HepG2 (cell line): ENCODE measurements around the gene ACOX3. TPM values are rescaled to one million over a fixed set of nuclear protein-coding genes. Genes with fewer than 3 reads are reported as not detected.

Experiments
- ATAC-seq: fragments of 200-7000 bp; cut with Tn5 transposase; 3 replicates; pipeline ENCODE4 v1.9.1; 2020; ENCODE audit warnings: mild to moderate bottlenecking, moderate library complexity
- BruUV-seq: library from RNA; stranded (reverse); fragments of 400-500 nt; replicated peaks from 2 replicates; lab custom pipeline; 2021; lab: Mats Ljungman, UMichigan
- CTCF ChIA-PET: fragments of 300-600 bp; formaldehyde crosslinking; extraction: SDS; loops from one replicate; lab custom pipeline; 2021; ENCODE audit warnings: low total read pairs, inconsistent platforms, low intra/inter-chr PET ratio; lab: Yijun Ruan, JAX
- POLR2A ChIA-PET: fragments of 350-600 bp; sonication (Branson Sonifier 250); formaldehyde crosslinking; loops from one replicate; lab custom pipeline; 2020; ENCODE audit warnings: antibody characterized with exemption, inconsistent platforms; lab: Yijun Ruan, JAX
- DNase-seq: peaks from one replicate; pipeline ENCODE4 v3.0.0-alpha.2; 2015; ENCODE audit warnings: low spot score
- FAIRE-seq: peaks from 3 replicates; lab custom pipeline; 2011; peaks lifted over from hg19 to GRCh38; lab: Jason Lieb, UNC
- H2AFZ ChIP-seq: one replicate; pipeline ENCODE4 v1.6.1; 2011; ENCODE audit warnings: low read length, inconsistent platforms
- H3K27ac ChIP-seq: fragments of 300-600 bp; 3 replicates; pipeline ENCODE4 v1.8.0; 2011; ENCODE audit warnings: mixed run types, mild to moderate bottlenecking, mixed read lengths, low read length, inconsistent platforms; ENCODE audit not compliant: insufficient read depth; ENCODE audit errors: extremely low read length
- H3K27me3 ChIP-seq, 2 experiments: fragments of 200-600 bp in 1 of 2; 2 replicates in 1 of 2; 3 replicates in 1 of 2; pipeline versions ENCODE4 v1.6.0 to v1.8.0; 2011; ENCODE audit warnings: low read length in 2 of 2, mild to moderate bottlenecking in 2 of 2, moderate library complexity in 2 of 2, inconsistent platforms in 1 of 2; ENCODE audit not compliant: insufficient read depth in 2 of 2, control insufficient read depth in 1 of 2
- H3K36me3 ChIP-seq, 2 experiments: fragments of 200-600 bp in 1 of 2; replicated peaks in 1 of 2; 2 replicates in 1 of 2; 3 replicates in 1 of 2; pipeline versions ENCODE4 v1.5.1 to v1.8.0; 2011; ENCODE audit warnings: low read length in 2 of 2, inconsistent platforms in 1 of 2; ENCODE audit not compliant: insufficient read depth in 2 of 2, control insufficient read depth in 1 of 2
- H3K4me1 ChIP-seq: 2 replicates; pipeline ENCODE4 v1.5.1; 2012; ENCODE audit warnings: low read length, inconsistent platforms; ENCODE audit not compliant: insufficient read depth
- H3K4me2 ChIP-seq: 2 replicates; pipeline ENCODE4 v1.6.0; 2011; ENCODE audit warnings: low read depth, low read length, inconsistent platforms
- H3K4me3 ChIP-seq, 3 experiments: fragments of 200-600 bp in 1 of 3; sonication (generic), shearing (Covaris generic) in 1 of 3; replicated peaks in 1 of 3; 2 replicates each; pipeline ENCODE4 v1.5.1; 2011 to 2016; ENCODE audit warnings: low read length in 3 of 3, inconsistent platforms in 2 of 3, low read depth in 2 of 3, mild to moderate bottlenecking in 2 of 3, control low read depth in 1 of 3, mixed read lengths in 1 of 3; ENCODE audit not compliant: insufficient read depth in 1 of 3
- H3K79me2 ChIP-seq: one replicate; pipeline ENCODE4 v1.6.1; 2011; ENCODE audit warnings: low read length, inconsistent platforms; ENCODE audit not compliant: insufficient read depth
- H3K9ac ChIP-seq: 2 replicates; pipeline ENCODE4 v1.6.0; 2011; ENCODE audit warnings: mild to moderate bottlenecking, low read depth, low read length, inconsistent platforms; ENCODE audit not compliant: insufficient read depth
- H3K9me3 ChIP-seq: 2 replicates; pipeline ENCODE4 v1.5.1; 2012; ENCODE audit warnings: mild to moderate bottlenecking, low read length
- H4K20me1 ChIP-seq: 2 replicates; pipeline ENCODE4 v1.6.0; 2011; ENCODE audit warnings: inconsistent platforms, mild to moderate bottlenecking, low read length, moderate library complexity; ENCODE audit not compliant: insufficient read depth
- CBX5 ChIP-seq: sonication (generic); formaldehyde crosslinking; IDR thresholded peaks from 2 replicates; pipeline ENCODE4 v1.4.0; 2020; ENCODE audit warnings: missing genetic modification reagents, borderline replicate concordance
- CCAR2 ChIP-seq: fragments of 200-400 bp; formaldehyde crosslinking; optimal IDR thresholded peaks from 2 replicates; pipeline ENCODE3; 2018; ENCODE audit warnings: low read depth, mild to moderate bottlenecking, low read length, moderate library complexity
- POLR2A ChIP-seq, 2 experiments: IDR thresholded peaks; 2 replicates each; pipeline ENCODE4 v1.6.1; 2011; ENCODE audit warnings: low read depth in 2 of 2, low read length in 2 of 2, mild to moderate bottlenecking in 1 of 2, moderate library complexity in 1 of 2; ENCODE audit not compliant: insufficient read depth in 1 of 2
- ZBTB2 ChIP-seq: sonication (generic); formaldehyde crosslinking; IDR thresholded peaks from 2 replicates; pipeline ENCODE4 v1.8.0; 2022; ENCODE audit warnings: low read depth, missing genetic modification reagents
- ZFYVE20 ChIP-seq: sonication (generic); formaldehyde crosslinking; IDR thresholded peaks from 2 replicates; pipeline ENCODE4 v1.8.0; 2023; ENCODE audit warnings: low read depth, mild to moderate bottlenecking, moderate library complexity, missing genetic modification reagents, borderline replicate concordance
- ZNF260 ChIP-seq: sonication (generic); formaldehyde crosslinking; IDR thresholded peaks from 2 replicates; pipeline ENCODE4 v1.4.0; 2020; ENCODE audit warnings: missing genetic modification reagents, low read depth, mild to moderate bottlenecking, borderline replicate concordance
- ZNF629 ChIP-seq: sonication (generic); formaldehyde crosslinking; conservative IDR thresholded peaks from 2 replicates; pipeline ENCODE4 v1.5.0; 2020; ENCODE audit warnings: missing genetic modification reagents
- ZNF792 ChIP-seq: IDR thresholded peaks from 2 replicates; pipeline ENCODE4 v1.6.1; 2016
- WGBS: methylation state at CpG from one replicate; pipeline ENCODE4 v1.1.6; 2017; ENCODE audit warnings: low lambda C conversion rate; 5-methylcytosine and 5-hydroxymethylcytosine counted together
- in situ Hi-C: cut with HindIII; loops from 2 replicates; pipeline ENCODE4 v1.10.0; 2017; ENCODE audit warnings: low pct_unique_long_range_greater_than_20kb; ENCODE audit not compliant: extremely low pct_ligation_motif_present
- intact Hi-C: fragments of 100-400 bp; cut with micrococcal nuclease; formaldehyde crosslinking; loops from one replicate; pipeline ENCODE4 v1.10.0; 2022; ENCODE audit not compliant: unreplicated experiment
- polyA plus RNA-seq, 8 experiments: library from polyadenylated mRNA; depleted of rRNA in 3 of 8; stranded (reverse) in 7 of 8; unstranded in 1 of 8; fragments of >200 nt; fragmentation: Illumina TruSeq in 4 of 8; extraction: Trizol in 4 of 8; gene quantifications; 2 replicates each; pipeline versions ENCODE4 v1.2.1 to v1.2.3, GENCODE V29; 2011 to 2016; ENCODE audit warnings: low read depth in 4 of 8, missing spikeins in 1 of 8, mixed read lengths in 1 of 8; ENCODE audit not compliant: insufficient read depth in 1 of 8
- total RNA-seq, 5 experiments: library from RNA; depleted of rRNA; stranded (reverse); fragments of >200 nt; fragmentation: Illumina TruSeq; extraction: Trizol; gene quantifications; 2 replicates each; pipeline ENCODE4 v1.2.3, GENCODE V29; 2016; ENCODE audit warnings: low read depth in 1 of 5
- TF ChIP-seq, protein P1 (sequence below): sonication (generic); formaldehyde crosslinking; IDR thresholded peaks from 2 replicates; pipeline ENCODE4 v1.8.0; 2022; ENCODE audit warnings: mild to moderate bottlenecking, missing genetic modification reagents, moderate library complexity
- TF ChIP-seq, protein P2 (sequence below): sonication (generic); formaldehyde crosslinking; IDR thresholded peaks from 2 replicates; pipeline ENCODE4 v1.4.0; 2020; ENCODE audit warnings: missing genetic modification reagents

Gene ACOX3
- total and polyA plus RNA-seq, 2 of the 13 experiments (the other 11 are each of a cell fraction or from before 2014, with no cell fraction given): 4.2 to 17.8 TPM

GRCh38 chr4:8343967-8344331 lies 96.6 kb downstream of the ACOX3 start:
- no peak overlapping the region for H3K4me2 ChIP-seq

DNA sequence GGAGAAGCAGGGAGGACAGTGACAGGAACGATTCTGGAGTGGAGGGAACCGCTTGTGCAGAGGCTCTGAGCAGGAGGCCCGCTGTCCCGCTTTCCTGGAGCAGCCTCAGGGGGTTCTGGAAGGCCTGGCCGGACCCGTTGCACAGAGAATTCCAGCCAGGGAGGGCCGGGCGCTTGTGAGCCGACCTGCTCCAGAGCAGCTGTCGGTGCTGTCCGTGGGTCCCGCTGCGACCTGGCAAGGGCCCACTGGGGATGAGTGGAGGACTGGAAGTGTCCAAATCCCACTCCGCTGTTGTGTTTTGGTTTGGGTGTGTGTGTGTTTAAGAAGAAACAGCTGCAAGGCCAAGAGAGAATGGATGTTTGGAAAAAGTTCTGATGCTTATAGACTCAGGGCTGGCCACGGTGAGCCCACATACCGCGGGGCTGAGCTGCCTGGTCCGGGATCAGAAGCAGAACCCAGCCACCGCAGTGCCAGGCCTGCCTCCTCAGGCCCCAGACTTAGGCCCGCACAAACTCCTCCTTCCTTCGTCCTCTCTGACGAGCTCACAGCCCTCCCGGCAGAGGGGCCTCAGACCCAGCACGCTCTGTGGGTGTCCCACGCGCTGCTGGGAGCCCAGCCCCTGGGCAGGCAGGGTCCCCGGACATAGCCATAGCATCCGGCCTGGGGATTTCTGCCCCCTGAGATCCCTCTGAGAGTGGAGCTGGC lies 97.1 kb downstream of the ACOX3 start:
- H3K4me2 ChIP-seq: no peak overlapping the region
- CTCF ChIA-PET: no interaction called here
- H3K9me3 ChIP-seq: no peaks in the 10 kb centered on the region
- POLR2A ChIA-PET: no interaction called here
- DNase-seq (no peak), FAIRE-seq (no peak), ATAC-seq (no peak)
- intact Hi-C loops: loop anchor here (1.0 kb wide), 1 partner anchor 76 kb away; no protein-coding TSS in a partner anchor
- no peak overlapping the region for H3K4me3 ChIP-seq
- H3K36me3 ChIP-seq: no peaks in the 10 kb centered on the region
- no peak overlapping the region for H2AFZ ChIP-seq
- H3K4me1 ChIP-seq: peaks cover 29% of the 10 kb centered on the region
- in situ Hi-C loops: no loop called here
- 67% methylated on average over 17 of the region's 28 CpGs for WGBS
- peaks cover 7 to 34% of the 10 kb centered on the region in 2 experiments; a peak in 4 of 5 replicates for H3K27me3 ChIP-seq
- no peak overlapping the region for H3K27ac ChIP-seq
- no peak overlapping the region for H3K9ac ChIP-seq
- no peaks in the 10 kb centered on the region for H3K79me2 ChIP-seq
- BruUV-seq: no TSS peak
- H4K20me1 ChIP-seq: no peaks in the 10 kb centered on the region
- TF ChIP-seq ZNF260 (no peak), POLR2A (IDR thresholded peaks at IDR 0.05; ENCODE audit: insufficient read depth in 1 of 2, low read depth in 2 of 2, low read length in 2 of 2) (no peak), ZFYVE20 (CRISPR knock-in tag) (no peak), ZNF792 (CRISPR knock-in tag) (no peak), CCAR2 (no peak), ZBTB2 (CRISPR knock-in tag) (no peak)
- TF ChIP-seq, protein P1, sequence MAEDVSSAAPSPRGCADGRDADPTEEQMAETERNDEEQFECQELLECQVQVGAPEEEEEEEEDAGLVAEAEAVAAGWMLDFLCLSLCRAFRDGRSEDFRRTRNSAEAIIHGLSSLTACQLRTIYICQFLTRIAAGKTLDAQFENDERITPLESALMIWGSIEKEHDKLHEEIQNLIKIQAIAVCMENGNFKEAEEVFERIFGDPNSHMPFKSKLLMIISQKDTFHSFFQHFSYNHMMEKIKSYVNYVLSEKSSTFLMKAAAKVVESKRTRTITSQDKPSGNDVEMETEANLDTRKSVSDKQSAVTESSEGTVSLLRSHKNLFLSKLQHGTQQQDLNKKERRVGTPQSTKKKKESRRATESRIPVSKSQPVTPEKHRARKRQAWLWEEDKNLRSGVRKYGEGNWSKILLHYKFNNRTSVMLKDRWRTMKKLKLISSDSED (CRISPR knock-in tag): no peak

More at GRCh38 chr4:8343967-8344331, 96.6 kb downstream of the ACOX3 start:
- DNase-seq (no peak), ATAC-seq (no peak), FAIRE-seq (no peak)
- H3K9me3 ChIP-seq: no peaks in the 10 kb centered on the region
- POLR2A ChIA-PET: no interaction called here
- H3K27me3 ChIP-seq: peaks cover 7 to 34% of the 10 kb centered on the region in 2 experiments; a peak in 4 of 5 replicates
- in situ Hi-C loops (no loop called here), intact Hi-C loops (loop anchor here (1.0 kb wide), 1 partner anchor 77 kb away; no protein-coding TSS in a partner anchor)
- H3K4me1 ChIP-seq: peaks cover 29% of the 10 kb centered on the region
- CTCF ChIA-PET: no interaction called here
- 0% methylated on average over 2 of the region's 11 CpGs for WGBS
- no peaks in the 10 kb centered on the region for H3K36me3 ChIP-seq
- H2AFZ ChIP-seq: no peak overlapping the region
- no peak overlapping the region for H3K27ac ChIP-seq
- BruUV-seq: no TSS peak
- H3K4me3 ChIP-seq: no peak overlapping the region
- H3K79me2 ChIP-seq: no peaks in the 10 kb centered on the region
- H3K9ac ChIP-seq: no peak overlapping the region
- TF ChIP-seq CBX5 (CRISPR knock-in tag) (no peak), ZNF629 (CRISPR knock-in tag) (peak; percentile 9; the same call in 1 of the 2 replicates)
- TF ChIP-seq, protein P2, sequence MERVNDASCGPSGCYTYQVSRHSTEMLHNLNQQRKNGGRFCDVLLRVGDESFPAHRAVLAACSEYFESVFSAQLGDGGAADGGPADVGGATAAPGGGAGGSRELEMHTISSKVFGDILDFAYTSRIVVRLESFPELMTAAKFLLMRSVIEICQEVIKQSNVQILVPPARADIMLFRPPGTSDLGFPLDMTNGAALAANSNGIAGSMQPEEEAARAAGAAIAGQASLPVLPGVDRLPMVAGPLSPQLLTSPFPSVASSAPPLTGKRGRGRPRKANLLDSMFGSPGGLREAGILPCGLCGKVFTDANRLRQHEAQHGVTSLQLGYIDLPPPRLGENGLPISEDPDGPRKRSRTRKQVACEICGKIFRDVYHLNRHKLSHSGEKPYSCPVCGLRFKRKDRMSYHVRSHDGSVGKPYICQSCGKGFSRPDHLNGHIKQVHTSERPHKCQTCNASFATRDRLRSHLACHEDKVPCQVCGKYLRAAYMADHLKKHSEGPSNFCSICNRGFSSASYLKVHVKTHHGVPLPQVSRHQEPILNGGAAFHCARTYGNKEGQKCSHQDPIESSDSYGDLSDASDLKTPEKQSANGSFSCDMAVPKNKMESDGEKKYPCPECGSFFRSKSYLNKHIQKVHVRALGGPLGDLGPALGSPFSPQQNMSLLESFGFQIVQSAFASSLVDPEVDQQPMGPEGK (CRISPR knock-in tag): no peak
- TF ChIP-seq, all 625 proteins: peak for 1
- no peaks in the 10 kb centered on the region for H4K20me1 ChIP-seq
